Measurements from ENCODE around the gene SLC38A1.

SLC38A1 gene

GRCh38 chr12:46187023-46187422 lies 81.8 kb downstream of the SLC38A1 start:
- no peak overlapping the region for H3K4me3 ChIP-seq (ENCODE audit: low read depth, low read length)
- no peak for TF ChIP-seq CTCF (IDR thresholded peaks at IDR 0.05; ENCODE audit: low read depth, low read length)
- no peak for TF ChIP-seq POLR2A (IDR thresholded peaks at IDR 0.05; ENCODE audit: extremely low read depth, insufficient read length)
- TF ChIP-seq MAX (IDR thresholded peaks at IDR 0.05; ENCODE audit: low read depth, low read length), result no peak
- TF ChIP-seq MYC (IDR thresholded peaks at IDR 0.05; ENCODE audit: low read depth, low read length), result no peak
- DNase-seq (ENCODE audit: low read depth), result no peak

- no peak overlapping the region for H3K4me3 ChIP-seq (ENCODE audit: low read depth, low read length)
- no peak for DNase-seq (ENCODE audit: low read depth)
- TF ChIP-seq POLR2A (IDR thresholded peaks at IDR 0.05; ENCODE audit: extremely low read depth, insufficient read length), result no peak
- TF ChIP-seq MYC (IDR thresholded peaks at IDR 0.05; ENCODE audit: low read depth, low read length), result no peak
- no peak for TF ChIP-seq CTCF (IDR thresholded peaks at IDR 0.05; ENCODE audit: low read depth, low read length)
- no peak for TF ChIP-seq MAX (IDR thresholded peaks at IDR 0.05; ENCODE audit: low read depth, low read length)
Observed at GRCh38 chr12:46186088-46186487, 82.8 kb downstream of the SLC38A1 start.

GRCh38 chr12:46185686-46186085 lies 83.2 kb downstream of the SLC38A1 start:
- H3K4me3 ChIP-seq (ENCODE audit: low read depth, low read length), result no peak overlapping the region
- DNase-seq (ENCODE audit: low read depth), result no peak
- TF ChIP-seq CTCF (IDR thresholded peaks at IDR 0.05; ENCODE audit: low read depth, low read length) (no peak), POLR2A (IDR thresholded peaks at IDR 0.05; ENCODE audit: extremely low read depth, insufficient read length) (no peak), MYC (IDR thresholded peaks at IDR 0.05; ENCODE audit: low read depth, low read length) (no peak), MAX (IDR thresholded peaks at IDR 0.05; ENCODE audit: low read depth, low read length) (no peak)

- no peak for DNase-seq (ENCODE audit: low read depth)
- H3K4me3 ChIP-seq (ENCODE audit: low read depth, low read length), result no peak overlapping the region
- no peak for TF ChIP-seq MAX (IDR thresholded peaks at IDR 0.05; ENCODE audit: low read depth, low read length)
Observed at GRCh38 chr12:46184798-46185595, 83.8 kb downstream of the SLC38A1 start.

GRCh38 chr12:46183112-46183511 lies 85.7 kb downstream of the SLC38A1 start:
- no peak for TF ChIP-seq MAX (IDR thresholded peaks at IDR 0.05; ENCODE audit: low read depth, low read length)
- no peak for DNase-seq (ENCODE audit: low read depth)
- H3K4me3 ChIP-seq (ENCODE audit: low read depth, low read length), result no peak overlapping the region

- no peak for DNase-seq (ENCODE audit: low read depth)
- no peak overlapping the region for H3K4me3 ChIP-seq (ENCODE audit: low read depth, low read length)
- TF ChIP-seq POLR2A (IDR thresholded peaks at IDR 0.05; ENCODE audit: extremely low read depth, insufficient read length), result no peak
- no peak for TF ChIP-seq MYC (IDR thresholded peaks at IDR 0.05; ENCODE audit: low read depth, low read length)
- TF ChIP-seq MAX (IDR thresholded peaks at IDR 0.05; ENCODE audit: low read depth, low read length), result no peak
- TF ChIP-seq CTCF (IDR thresholded peaks at IDR 0.05; ENCODE audit: low read depth, low read length), result no peak
Observed at GRCh38 chr12:46181465-46181864, 87.4 kb downstream of the SLC38A1 start.

All from NB4 (cell line).